ENCODE data around the gene SLC25A52. TPM values are rescaled to one million over a fixed set of nuclear protein-coding genes. Genes with fewer than 3 reads are reported as not detected.

Gene SLC25A52
- total and polyA plus RNA-seq, 9 of the 15 experiments (the other 6 are each of a cell fraction or from before 2014, with no cell fraction given), result not detected

- no peaks in the 10 kb centered on the region; the same call in 1 of the 2 replicates for H4K20me1 ChIP-seq (replicated peaks; ENCODE audit: control insufficient read depth, insufficient read depth, low read length)
- 27% methylated on average over 7 of the region's 7 CpGs for WGBS (ENCODE audit: insufficient coverage, low coverage, missing lambda C conversion rate)
- no peaks in the 10 kb centered on the region for H3K36me3 ChIP-seq (ENCODE audit: control insufficient read depth, insufficient read depth, low read length)
- intact Hi-C loops (cut with micrococcal nuclease) (loop anchor here (1.0 to 10.0 kb wide), 4 partner anchors 166 to 728 kb away; no protein-coding TSS in a partner anchor), in situ Hi-C loops (cut with MboI) (no loop called here)
- no peak overlapping the region for H3K4me3 ChIP-seq
- no peaks in the 10 kb centered on the region; the same call in none of the 2 replicates for H3K9me3 ChIP-seq (replicated peaks; ENCODE audit: control insufficient read depth, insufficient read depth, low read depth, low read length)
- no peak overlapping the region for H3K27ac ChIP-seq (ENCODE audit: extremely low read depth, low read depth, low read length)
- H3K9ac ChIP-seq (ENCODE audit: insufficient read depth in 1 of 2, low read depth in 2 of 2, low read length in 2 of 2), result no peak overlapping the region
- ATAC-seq, result peak; percentile 98
- no peaks in the 10 kb centered on the region for H3K9me1 ChIP-seq (ENCODE audit: control insufficient read depth, insufficient read depth, low read length)
- H2AFZ ChIP-seq (ENCODE audit: low read depth, low read length), result no peak overlapping the region
- peak; percentile 95 for FAIRE-seq
- peaks cover 0 to 6% of the 10 kb centered on the region in 2 experiments; a peak in 1 of 5 replicates for H3K4me1 ChIP-seq (replicated peaks in 1 of 2; ENCODE audit: control insufficient read depth in 2 of 2, insufficient read depth in 2 of 2, low read length in 2 of 2)
- POLR2A ChIA-PET, result no interaction called here
- peaks cover 9 to 22% of the 10 kb centered on the region in 2 experiments; a peak in 4 of 5 replicates for H3K27me3 ChIP-seq (ENCODE audit: control insufficient read depth in 2 of 2, insufficient read depth in 2 of 2, low read length in 2 of 2)
- BruUV-seq (replicated peaks), result no TSS peak
- peak; percentile 75 to 87 (median 80) for DNase-seq (ENCODE audit: extremely low read depth in 1 of 4, low spot score in 3 of 4)
- no peaks in the 10 kb centered on the region for H3K79me2 ChIP-seq (ENCODE audit: control insufficient read depth, insufficient read depth, low read length)
- H3K4me2 ChIP-seq (ENCODE audit: insufficient read depth, low read length), result no peak overlapping the region
- CTCF ChIA-PET (ENCODE audit: low intra/inter-chr PET ratio), result interaction anchor here (0.7 to 0.8 kb wide), 2 partner anchors 22 to 167 kb away, joined by 3 to 4 read pairs; no protein-coding TSS in a partner anchor
- TF ChIP-seq SETDB1 (IDR thresholded peaks at IDR 0.05; ENCODE audit: low read length) (no peak), WHSC1 (IDR thresholded peaks at IDR 0.05; ENCODE audit: low read length) (no peak), RAD51 (IDR thresholded peaks at IDR 0.05; ENCODE audit: borderline replicate concordance, low read depth) (no peak), POLR2B (IDR thresholded peaks at IDR 0.05; ENCODE audit: low read depth, partially characterized antibody) (no peak), CBX1 (IDR thresholded peaks at IDR 0.05; ENCODE audit: low read depth) (no peak), NFXL1 (CRISPR knock-in tag; IDR thresholded peaks at IDR 0.05) (no peak), SMAD1 (IDR thresholded peaks at IDR 0.05; ENCODE audit: low read depth, low read length, partially characterized antibody) (no peak), ZFX (CRISPR knock-in tag; IDR thresholded peaks at IDR 0.05) (no peak), EP400 (IDR thresholded peaks at IDR 0.05) (no peak), OTX1 (CRISPR knock-in tag; IDR thresholded peaks at IDR 0.05) (no peak)
- TF ChIP-seq, protein P1, sequence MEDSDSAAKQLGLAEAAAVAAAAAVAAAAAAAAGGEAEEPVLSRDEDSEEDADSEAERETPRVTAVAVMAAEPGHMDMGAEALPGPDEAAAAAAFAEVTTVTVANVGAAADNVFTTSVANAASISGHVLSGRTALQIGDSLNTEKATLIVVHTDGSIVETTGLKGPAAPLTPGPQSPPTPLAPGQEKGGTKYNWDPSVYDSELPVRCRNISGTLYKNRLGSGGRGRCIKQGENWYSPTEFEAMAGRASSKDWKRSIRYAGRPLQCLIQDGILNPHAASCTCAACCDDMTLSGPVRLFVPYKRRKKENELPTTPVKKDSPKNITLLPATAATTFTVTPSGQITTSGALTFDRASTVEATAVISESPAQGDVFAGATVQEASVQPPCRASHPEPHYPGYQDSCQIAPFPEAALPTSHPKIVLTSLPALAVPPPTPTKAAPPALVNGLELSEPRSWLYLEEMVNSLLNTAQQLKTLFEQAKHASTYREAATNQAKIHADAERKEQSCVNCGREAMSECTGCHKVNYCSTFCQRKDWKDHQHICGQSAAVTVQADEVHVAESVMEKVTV (CRISPR knock-in tag; IDR thresholded peaks at IDR 0.05), result peak; percentile 49; the same call in 1 of the 2 replicates
- TF ChIP-seq, protein P2, sequence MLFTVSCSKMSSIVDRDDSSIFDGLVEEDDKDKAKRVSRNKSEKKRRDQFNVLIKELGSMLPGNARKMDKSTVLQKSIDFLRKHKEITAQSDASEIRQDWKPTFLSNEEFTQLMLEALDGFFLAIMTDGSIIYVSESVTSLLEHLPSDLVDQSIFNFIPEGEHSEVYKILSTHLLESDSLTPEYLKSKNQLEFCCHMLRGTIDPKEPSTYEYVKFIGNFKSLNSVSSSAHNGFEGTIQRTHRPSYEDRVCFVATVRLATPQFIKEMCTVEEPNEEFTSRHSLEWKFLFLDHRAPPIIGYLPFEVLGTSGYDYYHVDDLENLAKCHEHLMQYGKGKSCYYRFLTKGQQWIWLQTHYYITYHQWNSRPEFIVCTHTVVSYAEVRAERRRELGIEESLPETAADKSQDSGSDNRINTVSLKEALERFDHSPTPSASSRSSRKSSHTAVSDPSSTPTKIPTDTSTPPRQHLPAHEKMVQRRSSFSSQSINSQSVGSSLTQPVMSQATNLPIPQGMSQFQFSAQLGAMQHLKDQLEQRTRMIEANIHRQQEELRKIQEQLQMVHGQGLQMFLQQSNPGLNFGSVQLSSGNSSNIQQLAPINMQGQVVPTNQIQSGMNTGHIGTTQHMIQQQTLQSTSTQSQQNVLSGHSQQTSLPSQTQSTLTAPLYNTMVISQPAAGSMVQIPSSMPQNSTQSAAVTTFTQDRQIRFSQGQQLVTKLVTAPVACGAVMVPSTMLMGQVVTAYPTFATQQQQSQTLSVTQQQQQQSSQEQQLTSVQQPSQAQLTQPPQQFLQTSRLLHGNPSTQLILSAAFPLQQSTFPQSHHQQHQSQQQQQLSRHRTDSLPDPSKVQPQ (CRISPR knock-in tag; IDR thresholded peaks at IDR 0.05; ENCODE audit: borderline replicate concordance), result no peak
These were observed 38.2 kb downstream of the SLC25A52 start for GRCh38 chr18:31722369-31722957.

Measured in K562 (cell line).